IMR-90 (cell line): Measurements from ENCODE around the gene ZFP36L2. TPM values are rescaled to one million over a fixed set of nuclear protein-coding genes. Genes with fewer than 3 reads are reported as not detected.

Experiments used
- ATAC-seq: fragments of 200-7000 bp; cut with Tn5 transposase; 2 replicates; pipeline ENCODE4 v1.9.1; 2020; ENCODE audit warnings: low read depth, mild to moderate bottlenecking, moderate library complexity
- BruUV-seq: library from RNA; stranded (reverse); fragments of 400-500 nt; replicated peaks from 2 replicates; lab custom pipeline; 2021; lab: Mats Ljungman, UMichigan
- CTCF ChIA-PET: fragments of 300-600 bp; formaldehyde crosslinking; extraction: SDS; loops from one replicate; lab custom pipeline; 2021; ENCODE audit warnings: antibody characterized with exemption; lab: Yijun Ruan, JAX
- POLR2A ChIA-PET: fragments of 300-600 bp; sonication (Branson Sonifier 250); formaldehyde crosslinking; loops from one replicate; lab custom pipeline; 2022; ENCODE audit warnings: antibody characterized with exemption; ENCODE audit not compliant: unreplicated experiment; lab: Charles Lee
- DNase-seq: peaks from one replicate; pipeline ENCODE4 v3.0.0; 2013
- H2AFZ ChIP-seq: replicated peaks from 2 replicates; pipeline ENCODE3; 2013; ENCODE audit warnings: low read length, mild to moderate bottlenecking; ENCODE audit not compliant: poor library complexity
- H2AK5ac ChIP-seq: 2 replicates; pipeline ENCODE4 v1.6.1; 2013; ENCODE audit warnings: low read depth, low read length, inconsistent platforms
- H2AK9ac ChIP-seq: replicated peaks from 2 replicates; pipeline ENCODE3; 2013; ENCODE audit warnings: mild to moderate bottlenecking, low read depth, low read length, moderate library complexity; ENCODE audit not compliant: poor library complexity
- H2BK120ac ChIP-seq: 2 replicates; pipeline ENCODE4 v1.6.1; 2013; ENCODE audit warnings: low read depth, low read length, inconsistent platforms
- H2BK15ac ChIP-seq: 3 replicates; pipeline ENCODE4 v1.6.1; 2013; ENCODE audit warnings: low read depth, low read length, inconsistent platforms
- H2BK20ac ChIP-seq: 2 replicates; pipeline ENCODE4 v1.6.1; 2013; ENCODE audit warnings: low read depth, mild to moderate bottlenecking, inconsistent platforms, low read length, moderate library complexity
- H2BK5ac ChIP-seq: 2 replicates; pipeline ENCODE4 v1.6.1; 2013; ENCODE audit warnings: mild to moderate bottlenecking, low read depth, low read length, inconsistent platforms; ENCODE audit not compliant: poor library complexity, severe bottlenecking
- H3K14ac ChIP-seq: replicated peaks from 2 replicates; pipeline ENCODE4 v1.6.1; 2013; ENCODE audit warnings: low read depth, low read length, inconsistent platforms
- H3K18ac ChIP-seq: 2 replicates; pipeline ENCODE4 v1.6.1; 2013; ENCODE audit warnings: low read depth, low read length, control low read depth
- H3K23ac ChIP-seq: 2 replicates; pipeline ENCODE4 v1.6.1; 2013; ENCODE audit warnings: low read depth, low read length, inconsistent platforms
- H3K27ac ChIP-seq: 2 replicates; pipeline ENCODE4 v1.5.1; 2013; ENCODE audit warnings: mild to moderate bottlenecking, control low read depth, low read length; ENCODE audit not compliant: insufficient read depth
- H3K27me3 ChIP-seq: 2 replicates; pipeline ENCODE4 v1.6.1; 2013; ENCODE audit warnings: low read length; ENCODE audit not compliant: control insufficient read depth, insufficient read depth
- H3K36me3 ChIP-seq: 2 replicates; pipeline ENCODE4 v1.6.1; 2013; ENCODE audit warnings: low read length, mixed read lengths; ENCODE audit not compliant: control insufficient read depth, insufficient read depth
- H3K4ac ChIP-seq: 2 replicates; pipeline ENCODE4 v1.6.1; 2013; ENCODE audit warnings: low read depth, low read length, inconsistent platforms
- H3K4me1 ChIP-seq: 2 replicates; pipeline ENCODE4 v1.6.1; 2013; ENCODE audit warnings: low read length, mixed read lengths; ENCODE audit not compliant: control insufficient read depth, insufficient read depth
- H3K4me2 ChIP-seq: 2 replicates; pipeline ENCODE4 v1.6.1; 2013; ENCODE audit warnings: low read depth, mild to moderate bottlenecking, control low read depth, low read length, moderate library complexity
- H3K4me3 ChIP-seq: 2 replicates; pipeline ENCODE4 v1.5.1; 2013; ENCODE audit warnings: low read depth, mild to moderate bottlenecking, control low read depth, low read length, moderate library complexity; ENCODE audit not compliant: insufficient read depth
- H3K56ac ChIP-seq: 2 replicates; pipeline ENCODE4 v1.6.1; 2013; ENCODE audit warnings: low read length, inconsistent platforms; ENCODE audit not compliant: insufficient read depth; ENCODE audit errors: extremely low read depth
- H3K79me1 ChIP-seq, 2 experiments: 2 replicates each; pipeline ENCODE4 v1.6.1; 2013; ENCODE audit warnings: low read length in 2 of 2, inconsistent platforms in 1 of 2, low read depth in 1 of 2
- H3K9ac ChIP-seq: 2 replicates; pipeline ENCODE4 v1.6.1; 2013; ENCODE audit warnings: low read depth, low read length, control low read depth
- H3K9me1 ChIP-seq: 2 replicates; pipeline ENCODE4 v1.6.1; 2013; ENCODE audit warnings: low read length, inconsistent platforms; ENCODE audit not compliant: insufficient read depth
- H3K9me3 ChIP-seq: 2 replicates; pipeline ENCODE4 v1.6.1; 2013; ENCODE audit warnings: low read length; ENCODE audit not compliant: control insufficient read depth, insufficient read depth
- H4K20me1 ChIP-seq: 2 replicates; pipeline ENCODE4 v1.6.1; 2013; ENCODE audit warnings: low read length, inconsistent platforms; ENCODE audit not compliant: insufficient read depth
- H4K5ac ChIP-seq: 2 replicates; pipeline ENCODE4 v1.6.1; 2013; ENCODE audit warnings: mild to moderate bottlenecking, low read depth, low read length, control low read depth
- H4K8ac ChIP-seq, 2 experiments: 2 replicates each; pipeline ENCODE4 v1.6.1; 2013; ENCODE audit warnings: low read depth in 2 of 2, low read length in 2 of 2, control low read depth in 1 of 2, inconsistent platforms in 1 of 2
- H4K91ac ChIP-seq: 2 replicates; pipeline ENCODE4 v1.6.1; 2013; ENCODE audit warnings: low read depth, low read length, inconsistent platforms; ENCODE audit not compliant: insufficient read depth
- BHLHE40 ChIP-seq: fragments of 150-350 bp; IDR thresholded peaks from 2 replicates; pipeline ENCODE4 v1.6.1; 2016; ENCODE audit warnings: mild to moderate bottlenecking, low read depth, low read length
- CEBPB ChIP-seq: IDR thresholded peaks from 2 replicates; pipeline ENCODE4 v1.6.1; 2012; ENCODE audit warnings: low read depth, low read length, improper control_type of control experiment
- CHD1 ChIP-seq: IDR thresholded peaks from 2 replicates; pipeline ENCODE4 v1.6.1; 2012; ENCODE audit warnings: low read depth, low read length, improper control_type of control experiment
- FOS ChIP-seq: fragments of 150-350 bp; IDR thresholded peaks from 2 replicates; pipeline ENCODE4 v1.6.1; 2016; ENCODE audit warnings: low read depth, low read length
- MAFK ChIP-seq: IDR thresholded peaks from 2 replicates; pipeline ENCODE4 v1.6.1; 2012; ENCODE audit warnings: low read depth, low read length, improper control_type of control experiment
- MAZ ChIP-seq: IDR thresholded peaks from 2 replicates; pipeline ENCODE4 v1.6.1; 2012; ENCODE audit warnings: low read depth, mild to moderate bottlenecking, low read length, improper control_type of control experiment, moderate library complexity, borderline replicate concordance
- MXI1 ChIP-seq: IDR thresholded peaks from 2 replicates; pipeline ENCODE4 v1.6.1; 2012; ENCODE audit warnings: low read depth, mild to moderate bottlenecking, low read length, moderate library complexity, borderline replicate concordance
- NFE2L2 ChIP-seq: fragments of 150-350 bp; IDR thresholded peaks from 2 replicates; pipeline ENCODE4 v1.6.1; 2016; ENCODE audit warnings: low read depth, mild to moderate bottlenecking, low read length
- POLR2A ChIP-seq: IDR thresholded peaks from 2 replicates; pipeline ENCODE4 v1.6.1; 2012; ENCODE audit warnings: mild to moderate bottlenecking, low read depth, low read length
- RAD21 ChIP-seq: IDR thresholded peaks from 2 replicates; pipeline ENCODE4 v1.6.1; 2012; ENCODE audit warnings: low read length, improper control_type of control experiment
- RCOR1 ChIP-seq: IDR thresholded peaks from 2 replicates; pipeline ENCODE4 v1.6.1; 2012; ENCODE audit warnings: mild to moderate bottlenecking, low read length, improper control_type of control experiment; ENCODE audit not compliant: insufficient replicate concordance
- RFX5 ChIP-seq: IDR thresholded peaks from 2 replicates; pipeline ENCODE4 v1.8.0; 2012; ENCODE audit warnings: low read depth, mild to moderate bottlenecking, low read length, moderate library complexity
- SMC3 ChIP-seq: fragments of 150-350 bp; IDR thresholded peaks from 2 replicates; pipeline ENCODE4 v1.6.1; 2016; ENCODE audit warnings: low read depth, mild to moderate bottlenecking, antibody characterized with exemption, low read length, moderate library complexity
- WGBS, 2 experiments: methylation state at CpG; one replicate each; pipeline versions ENCODE4 v1.1.5 to v1.1.7; 2013; ENCODE audit warnings: missing lambda C conversion rate in 2 of 2; ENCODE audit not compliant: insufficient read length in 1 of 2; ENCODE audit errors: extremely low coverage in 2 of 2; 5-methylcytosine and 5-hydroxymethylcytosine counted together
- dilution Hi-C: fragments of 300-500 bp; cut with HindIII; formaldehyde crosslinking; loops from one replicate; pipeline ENCODE4 v1.14.3; 2018; ENCODE audit warnings: low sequenced_read_pairs; ENCODE audit not compliant: unreplicated experiment
- in situ Hi-C: fragments of 300-500 bp; cut with MboI; formaldehyde crosslinking; loops from 3 replicates; pipeline ENCODE4 v1.14.3; 2019; ENCODE audit warnings: low sequenced_read_pairs, inconsistent platforms, mixed read lengths
- intact Hi-C: fragments of 100-400 bp; cut with micrococcal nuclease; formaldehyde crosslinking; loops from 2 replicates; pipeline ENCODE4 v1.10.0; 2022
- polyA plus RNA-seq, 3 experiments: library from polyadenylated mRNA; depleted of rRNA; stranded (reverse); fragments of >200 nt; gene quantifications; 2 replicates each; pipeline ENCODE4 v1.2.3, GENCODE V29; 2012; ENCODE audit warnings: low replicate concordance in 1 of 3
- total RNA-seq: library from RNA; depleted of rRNA; stranded (reverse); fragments of >200 nt; gene quantifications from 2 replicates; pipeline ENCODE4 v1.2.3, GENCODE V29; 2012
- TF ChIP-seq, protein P1 (sequence below): fragments of 150-350 bp; IDR thresholded peaks from 2 replicates; pipeline ENCODE4 v1.6.1; 2017; ENCODE audit warnings: mild to moderate bottlenecking, antibody characterized with exemption, low read length, low read depth
- TF ChIP-seq, protein P2 (sequence below): fragments of 150-350 bp; IDR thresholded peaks from 2 replicates; pipeline ENCODE4 v1.6.1; 2016; ENCODE audit warnings: low read depth, mild to moderate bottlenecking, low read length, moderate library complexity, borderline replicate concordance
- TF ChIP-seq, protein P3 (sequence below): conservative IDR thresholded peaks from 2 replicates; pipeline ENCODE4 v1.5.1; 2012; ENCODE audit warnings: mild to moderate bottlenecking, low read depth, low read length, improper control_type of control experiment

ZFP36L2 gene
- total and polyA plus RNA-seq, 2 of the 4 experiments (the other 2 are of a cell fraction), result 1.8 to 20.1 TPM

DNA sequence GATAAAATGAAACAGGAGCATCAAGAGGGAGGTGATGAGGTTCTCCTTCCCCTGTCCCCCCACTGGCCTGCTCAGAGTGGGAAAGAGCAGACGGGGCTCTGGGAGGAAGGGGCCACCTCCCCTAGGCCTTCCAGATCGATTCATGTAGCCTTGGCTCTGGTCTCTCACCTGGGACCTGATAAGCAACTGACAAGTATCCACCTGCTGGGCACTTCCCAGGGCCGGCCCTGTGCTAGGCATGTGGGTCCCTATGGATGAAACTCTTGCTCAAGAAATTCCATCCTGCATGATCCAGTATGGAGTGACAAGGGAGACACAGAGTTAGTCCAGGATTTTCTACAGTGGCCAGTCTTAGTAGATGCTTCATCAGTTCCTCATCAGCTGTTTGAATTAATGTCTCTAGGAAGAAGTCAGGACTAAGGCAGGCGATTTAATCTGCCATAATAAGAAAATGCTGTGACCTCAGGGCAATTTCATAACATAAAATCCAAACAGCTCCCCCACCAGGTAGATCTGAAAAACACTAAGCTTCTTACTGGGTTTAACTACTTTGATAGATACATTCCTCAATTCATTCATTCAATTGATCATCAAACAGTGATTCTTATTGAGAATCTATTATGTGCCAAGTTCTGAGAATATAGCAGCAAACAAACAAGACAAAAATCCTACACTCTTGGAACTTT lies 44.7 kb upstream of the ZFP36L2 start:
- H3K18ac ChIP-seq, result no peak overlapping the region
- no peak overlapping the region for H2BK120ac ChIP-seq
- no TSS peak for BruUV-seq
- no peaks in the 10 kb centered on the region for H3K9me3 ChIP-seq
- ATAC-seq, result no peak
- no peak overlapping the region for H2AK5ac ChIP-seq
- WGBS, 2 experiments, result no CpG with 5 or more reads among the region's 4 CpGs
- DNase-seq, result no peak
- H3K9ac ChIP-seq, result no peak overlapping the region
- no peak overlapping the region for H3K4me3 ChIP-seq
- no peak overlapping the region for H3K4ac ChIP-seq
- intact Hi-C loops (no loop called here), dilution Hi-C loops (no loop called here), in situ Hi-C loops (no loop called here)
- POLR2A ChIA-PET, result no interaction called here
- H3K14ac ChIP-seq, result no peak overlapping the region
- no peak overlapping the region for H3K27ac ChIP-seq
- H3K56ac ChIP-seq, result no peak overlapping the region
- no peak overlapping the region for H2BK15ac ChIP-seq
- H4K91ac ChIP-seq, result no peak overlapping the region
- no peak overlapping the region for H2BK20ac ChIP-seq
- peaks cover 13% of the 10 kb centered on the region; the same call in 1 of the 2 replicates for H4K20me1 ChIP-seq
- no peaks in the 10 kb centered on the region for H3K36me3 ChIP-seq
- H3K23ac ChIP-seq, result no peak overlapping the region
- no peak overlapping the region for H4K5ac ChIP-seq
- H3K4me1 ChIP-seq, result peaks cover 24% of the 10 kb centered on the region
- H3K9me1 ChIP-seq, result peaks cover 28% of the 10 kb centered on the region
- no peak overlapping the region for H2AFZ ChIP-seq
- no peak overlapping the region for H2AK9ac ChIP-seq
- H3K79me1 ChIP-seq, result no peaks in the 10 kb centered on the region
- CTCF ChIA-PET, result interaction anchor here (0.6 kb wide), 1 partner anchor 205 kb away, joined by 3 read pairs; no protein-coding TSS in a partner anchor
- no peak overlapping the region for H4K8ac ChIP-seq
- TF ChIP-seq RAD21 (no peak), NFE2L2 (no peak), RCOR1 (no peak), SMC3 (no peak), MXI1 (no peak), FOS (no peak), RFX5 (no peak), CEBPB (no peak), MAFK (no peak), CHD1 (no peak), POLR2A (no peak), MAZ (no peak), BHLHE40 (no peak)
- TF ChIP-seq, protein P1, sequence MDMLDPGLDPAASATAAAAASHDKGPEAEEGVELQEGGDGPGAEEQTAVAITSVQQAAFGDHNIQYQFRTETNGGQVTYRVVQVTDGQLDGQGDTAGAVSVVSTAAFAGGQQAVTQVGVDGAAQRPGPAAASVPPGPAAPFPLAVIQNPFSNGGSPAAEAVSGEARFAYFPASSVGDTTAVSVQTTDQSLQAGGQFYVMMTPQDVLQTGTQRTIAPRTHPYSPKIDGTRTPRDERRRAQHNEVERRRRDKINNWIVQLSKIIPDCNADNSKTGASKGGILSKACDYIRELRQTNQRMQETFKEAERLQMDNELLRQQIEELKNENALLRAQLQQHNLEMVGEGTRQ, result no peak
- TF ChIP-seq, protein P2, sequence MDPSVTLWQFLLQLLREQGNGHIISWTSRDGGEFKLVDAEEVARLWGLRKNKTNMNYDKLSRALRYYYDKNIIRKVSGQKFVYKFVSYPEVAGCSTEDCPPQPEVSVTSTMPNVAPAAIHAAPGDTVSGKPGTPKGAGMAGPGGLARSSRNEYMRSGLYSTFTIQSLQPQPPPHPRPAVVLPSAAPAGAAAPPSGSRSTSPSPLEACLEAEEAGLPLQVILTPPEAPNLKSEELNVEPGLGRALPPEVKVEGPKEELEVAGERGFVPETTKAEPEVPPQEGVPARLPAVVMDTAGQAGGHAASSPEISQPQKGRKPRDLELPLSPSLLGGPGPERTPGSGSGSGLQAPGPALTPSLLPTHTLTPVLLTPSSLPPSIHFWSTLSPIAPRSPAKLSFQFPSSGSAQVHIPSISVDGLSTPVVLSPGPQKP, result no peak
- TF ChIP-seq, protein P3, sequence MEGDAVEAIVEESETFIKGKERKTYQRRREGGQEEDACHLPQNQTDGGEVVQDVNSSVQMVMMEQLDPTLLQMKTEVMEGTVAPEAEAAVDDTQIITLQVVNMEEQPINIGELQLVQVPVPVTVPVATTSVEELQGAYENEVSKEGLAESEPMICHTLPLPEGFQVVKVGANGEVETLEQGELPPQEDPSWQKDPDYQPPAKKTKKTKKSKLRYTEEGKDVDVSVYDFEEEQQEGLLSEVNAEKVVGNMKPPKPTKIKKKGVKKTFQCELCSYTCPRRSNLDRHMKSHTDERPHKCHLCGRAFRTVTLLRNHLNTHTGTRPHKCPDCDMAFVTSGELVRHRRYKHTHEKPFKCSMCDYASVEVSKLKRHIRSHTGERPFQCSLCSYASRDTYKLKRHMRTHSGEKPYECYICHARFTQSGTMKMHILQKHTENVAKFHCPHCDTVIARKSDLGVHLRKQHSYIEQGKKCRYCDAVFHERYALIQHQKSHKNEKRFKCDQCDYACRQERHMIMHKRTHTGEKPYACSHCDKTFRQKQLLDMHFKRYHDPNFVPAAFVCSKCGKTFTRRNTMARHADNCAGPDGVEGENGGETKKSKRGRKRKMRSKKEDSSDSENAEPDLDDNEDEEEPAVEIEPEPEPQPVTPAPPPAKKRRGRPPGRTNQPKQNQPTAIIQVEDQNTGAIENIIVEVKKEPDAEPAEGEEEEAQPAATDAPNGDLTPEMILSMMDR, result no peak
- no peak overlapping the region for H3K4me2 ChIP-seq
- no peak overlapping the region for H2BK5ac ChIP-seq
- H3K27me3 ChIP-seq, result no peaks in the 10 kb centered on the region; the same call in 1 of the 2 replicates
